ENCODE measurements around the gene CCNA1. TPM values are rescaled to one million over a fixed set of nuclear protein-coding genes. Genes with fewer than 3 reads are reported as not detected.

CCNA1 gene
- total RNA-seq, 1 experiment from 2014 or later = not detected

DNA sequence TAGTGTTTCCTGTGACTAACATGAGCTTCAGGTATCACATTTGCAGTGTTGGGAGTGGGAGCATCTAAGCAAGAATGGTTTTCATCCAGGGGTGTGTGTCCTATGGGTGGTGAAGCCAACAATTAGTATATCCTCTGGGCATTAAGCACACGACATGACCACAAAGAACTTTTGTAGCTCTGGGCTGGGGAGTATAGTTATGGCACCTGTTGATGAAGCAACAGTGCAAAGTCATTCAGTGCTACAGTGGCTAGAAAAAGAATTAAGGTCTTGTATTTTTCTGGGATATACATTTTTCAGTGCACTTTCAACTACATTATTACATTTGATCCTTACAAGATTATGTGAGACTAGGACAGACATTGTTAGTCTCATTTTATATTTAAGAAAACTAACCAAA is 21.8 kb downstream of the CCNA1 start:
- RAD21 ChIA-PET (ENCODE audit: low non-redundant PET in 1 of 2, low total read pairs in 2 of 2, uncharacterized antibody in 2 of 2, unreplicated experiment in 2 of 2) = no interaction called here
- TF ChIP-seq FOSL1 (IDR thresholded peaks at IDR 0.05; ENCODE audit: low read depth) (no peak), ELF1 (IDR thresholded peaks at IDR 0.05; ENCODE audit: borderline replicate concordance, low read depth) (no peak), EGR1 (IDR thresholded peaks at IDR 0.05; ENCODE audit: low read depth) (no peak), CBX3 (IDR thresholded peaks at IDR 0.05; ENCODE audit: low read depth) (no peak), ATF3 (IDR thresholded peaks at IDR 0.05) (no peak), POLR2A (IDR thresholded peaks at IDR 0.05; ENCODE audit: borderline replicate concordance, extremely low read depth, insufficient read depth, insufficient read length) (no peak), EZH2 (IDR thresholded peaks at IDR 0.05) (no peak), SIN3A (IDR thresholded peaks at IDR 0.05; ENCODE audit: low read depth) (no peak), JUND (IDR thresholded peaks at IDR 0.05) (no peak), CEBPB (IDR thresholded peaks at IDR 0.05; ENCODE audit: low read depth) (no peak), SP1 (IDR thresholded peaks at IDR 0.05; ENCODE audit: low read depth) (no peak), POLR2AphosphoS5 (IDR thresholded peaks at IDR 0.05; ENCODE audit: low read depth, low read length) (no peak), SRF (IDR thresholded peaks at IDR 0.05; ENCODE audit: low read depth) (no peak), EZH2phosphoT487 (IDR thresholded peaks at IDR 0.05; ENCODE audit: borderline replicate concordance) (no peak), ZNF274 (IDR thresholded peaks at IDR 0.05; ENCODE audit: low read depth, low read length) (no peak), TCF7L2 (IDR thresholded peaks at IDR 0.05; ENCODE audit: borderline replicate concordance, extremely low read depth, insufficient read depth, insufficient read length) (no peak)
- TF ChIP-seq, protein P1, sequence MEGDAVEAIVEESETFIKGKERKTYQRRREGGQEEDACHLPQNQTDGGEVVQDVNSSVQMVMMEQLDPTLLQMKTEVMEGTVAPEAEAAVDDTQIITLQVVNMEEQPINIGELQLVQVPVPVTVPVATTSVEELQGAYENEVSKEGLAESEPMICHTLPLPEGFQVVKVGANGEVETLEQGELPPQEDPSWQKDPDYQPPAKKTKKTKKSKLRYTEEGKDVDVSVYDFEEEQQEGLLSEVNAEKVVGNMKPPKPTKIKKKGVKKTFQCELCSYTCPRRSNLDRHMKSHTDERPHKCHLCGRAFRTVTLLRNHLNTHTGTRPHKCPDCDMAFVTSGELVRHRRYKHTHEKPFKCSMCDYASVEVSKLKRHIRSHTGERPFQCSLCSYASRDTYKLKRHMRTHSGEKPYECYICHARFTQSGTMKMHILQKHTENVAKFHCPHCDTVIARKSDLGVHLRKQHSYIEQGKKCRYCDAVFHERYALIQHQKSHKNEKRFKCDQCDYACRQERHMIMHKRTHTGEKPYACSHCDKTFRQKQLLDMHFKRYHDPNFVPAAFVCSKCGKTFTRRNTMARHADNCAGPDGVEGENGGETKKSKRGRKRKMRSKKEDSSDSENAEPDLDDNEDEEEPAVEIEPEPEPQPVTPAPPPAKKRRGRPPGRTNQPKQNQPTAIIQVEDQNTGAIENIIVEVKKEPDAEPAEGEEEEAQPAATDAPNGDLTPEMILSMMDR (IDR thresholded peaks at IDR 0.05 in 2 of 3, conservative IDR thresholded peaks at IDR 0.05 in 1 of 3; ENCODE audit: borderline replicate concordance in 1 of 3, insufficient read depth in 1 of 3, low read depth in 2 of 3, low read length in 2 of 3) = no peak
- TF ChIP-seq, protein P2, sequence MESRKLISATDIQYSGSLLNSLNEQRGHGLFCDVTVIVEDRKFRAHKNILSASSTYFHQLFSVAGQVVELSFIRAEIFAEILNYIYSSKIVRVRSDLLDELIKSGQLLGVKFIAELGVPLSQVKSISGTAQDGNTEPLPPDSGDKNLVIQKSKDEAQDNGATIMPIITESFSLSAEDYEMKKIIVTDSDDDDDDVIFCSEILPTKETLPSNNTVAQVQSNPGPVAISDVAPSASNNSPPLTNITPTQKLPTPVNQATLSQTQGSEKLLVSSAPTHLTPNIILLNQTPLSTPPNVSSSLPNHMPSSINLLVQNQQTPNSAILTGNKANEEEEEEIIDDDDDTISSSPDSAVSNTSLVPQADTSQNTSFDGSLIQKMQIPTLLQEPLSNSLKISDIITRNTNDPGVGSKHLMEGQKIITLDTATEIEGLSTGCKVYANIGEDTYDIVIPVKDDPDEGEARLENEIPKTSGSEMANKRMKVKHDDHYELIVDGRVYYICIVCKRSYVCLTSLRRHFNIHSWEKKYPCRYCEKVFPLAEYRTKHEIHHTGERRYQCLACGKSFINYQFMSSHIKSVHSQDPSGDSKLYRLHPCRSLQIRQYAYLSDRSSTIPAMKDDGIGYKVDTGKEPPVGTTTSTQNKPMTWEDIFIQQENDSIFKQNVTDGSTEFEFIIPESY (IDR thresholded peaks at IDR 0.05; ENCODE audit: extremely low read depth, insufficient replicate concordance, low read length) = no peak
- TF ChIP-seq, protein P3, sequence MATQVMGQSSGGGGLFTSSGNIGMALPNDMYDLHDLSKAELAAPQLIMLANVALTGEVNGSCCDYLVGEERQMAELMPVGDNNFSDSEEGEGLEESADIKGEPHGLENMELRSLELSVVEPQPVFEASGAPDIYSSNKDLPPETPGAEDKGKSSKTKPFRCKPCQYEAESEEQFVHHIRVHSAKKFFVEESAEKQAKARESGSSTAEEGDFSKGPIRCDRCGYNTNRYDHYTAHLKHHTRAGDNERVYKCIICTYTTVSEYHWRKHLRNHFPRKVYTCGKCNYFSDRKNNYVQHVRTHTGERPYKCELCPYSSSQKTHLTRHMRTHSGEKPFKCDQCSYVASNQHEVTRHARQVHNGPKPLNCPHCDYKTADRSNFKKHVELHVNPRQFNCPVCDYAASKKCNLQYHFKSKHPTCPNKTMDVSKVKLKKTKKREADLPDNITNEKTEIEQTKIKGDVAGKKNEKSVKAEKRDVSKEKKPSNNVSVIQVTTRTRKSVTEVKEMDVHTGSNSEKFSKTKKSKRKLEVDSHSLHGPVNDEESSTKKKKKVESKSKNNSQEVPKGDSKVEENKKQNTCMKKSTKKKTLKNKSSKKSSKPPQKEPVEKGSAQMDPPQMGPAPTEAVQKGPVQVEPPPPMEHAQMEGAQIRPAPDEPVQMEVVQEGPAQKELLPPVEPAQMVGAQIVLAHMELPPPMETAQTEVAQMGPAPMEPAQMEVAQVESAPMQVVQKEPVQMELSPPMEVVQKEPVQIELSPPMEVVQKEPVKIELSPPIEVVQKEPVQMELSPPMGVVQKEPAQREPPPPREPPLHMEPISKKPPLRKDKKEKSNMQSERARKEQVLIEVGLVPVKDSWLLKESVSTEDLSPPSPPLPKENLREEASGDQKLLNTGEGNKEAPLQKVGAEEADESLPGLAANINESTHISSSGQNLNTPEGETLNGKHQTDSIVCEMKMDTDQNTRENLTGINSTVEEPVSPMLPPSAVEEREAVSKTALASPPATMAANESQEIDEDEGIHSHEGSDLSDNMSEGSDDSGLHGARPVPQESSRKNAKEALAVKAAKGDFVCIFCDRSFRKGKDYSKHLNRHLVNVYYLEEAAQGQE (IDR thresholded peaks at IDR 0.05; ENCODE audit: low read depth) = no peak
- TF ChIP-seq, protein P4, sequence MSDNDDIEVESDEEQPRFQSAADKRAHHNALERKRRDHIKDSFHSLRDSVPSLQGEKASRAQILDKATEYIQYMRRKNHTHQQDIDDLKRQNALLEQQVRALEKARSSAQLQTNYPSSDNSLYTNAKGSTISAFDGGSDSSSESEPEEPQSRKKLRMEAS (IDR thresholded peaks at IDR 0.05) = no peak
- DNase-seq (ENCODE audit: low read depth, low spot score) (no peak), ATAC-seq (no peak)
- CTCF ChIA-PET = interaction anchor here (0.5 kb wide), 1 partner anchor 282 kb away, joined by 3 read pairs; no protein-coding TSS in a partner anchor
- H3K79me2 ChIP-seq (ENCODE audit: insufficient read depth, low read length) = no peaks in the 10 kb centered on the region
- intact Hi-C loops (cut with micrococcal nuclease) = no loop called here
- H3K4me3 ChIP-seq (replicated peaks in 1 of 2; ENCODE audit: low read depth in 1 of 2, low read length in 2 of 2) = no peak overlapping the region
- H3K9me2 ChIP-seq (ENCODE audit: insufficient read depth) = no peaks in the 10 kb centered on the region
- H3K27ac ChIP-seq (ENCODE audit: low read depth, low read length) = no peak overlapping the region
- H4K20me1 ChIP-seq (ENCODE audit: insufficient read depth) = no peaks in the 10 kb centered on the region
- POLR2A ChIA-PET = no interaction called here
- no peaks in the 10 kb centered on the region for H3K27me3 ChIP-seq (ENCODE audit: insufficient read depth, low read length)
- H3K4me1 ChIP-seq (ENCODE audit: control insufficient read depth in 1 of 2, insufficient read depth in 2 of 2, low read length in 2 of 2) = no peaks in the 10 kb centered on the region
- peaks cover 0 to 9% of the 10 kb centered on the region in 2 experiments; a peak in 1 of 4 replicates for H3K9me3 ChIP-seq (ENCODE audit: control insufficient read depth in 1 of 2, insufficient read depth in 1 of 2, low read depth in 1 of 2, low read length in 2 of 2)
- H3K4me2 ChIP-seq (ENCODE audit: low read length) = no peak overlapping the region
- H3K9ac ChIP-seq (ENCODE audit: low read length) = no peak overlapping the region
- no peak overlapping the region for H2AFZ ChIP-seq (ENCODE audit: low read depth, low read length, poor library complexity, severe bottlenecking)
- H3K36me3 ChIP-seq (ENCODE audit: control insufficient read depth in 1 of 2, insufficient read depth in 2 of 2, low read length in 2 of 2) = no peaks in the 10 kb centered on the region
- no TSS peak for BruUV-seq (replicated peaks)
